Measurements from ENCODE around the gene MAB21L4.

GRCh38 chr2:240916571-240917008, 20.6 kb upstream of the MAB21L4 start:
- TF ChIP-seq SUZ12 (IDR thresholded peaks at IDR 0.05; ENCODE audit: extremely low read depth, insufficient read depth, insufficient read length) (no peak), YY1 (IDR thresholded peaks at IDR 0.05; ENCODE audit: insufficient read depth, insufficient read length) (no peak), ZNF274 (IDR thresholded peaks at IDR 0.05; ENCODE audit: low read depth, low read length) (no peak)
